Caco-2 (cell line): ENCODE results near the gene NENF. TPM values are rescaled to one million over a fixed set of nuclear protein-coding genes. Genes with fewer than 3 reads are reported as not detected.

ENCODE experiments used
- BruUV-seq: library from RNA; stranded (reverse); fragments of 400-500 nt; replicated peaks from 2 replicates; lab custom pipeline; 2021; lab: Mats Ljungman, UMichigan
- CTCF ChIA-PET: fragments of 300-600 bp; sonication (Branson Sonifier 250); formaldehyde crosslinking; loops from one replicate; lab custom pipeline; 2022; ENCODE audit warnings: antibody characterized with exemption; lab: Charles Lee
- POLR2A ChIA-PET: fragments of 300-600 bp; sonication (Branson Sonifier 250); formaldehyde crosslinking; loops from one replicate; lab custom pipeline; 2022; ENCODE audit warnings: antibody characterized with exemption; lab: Charles Lee
- DNase-seq, 2 experiments: peaks; one replicate each; pipeline versions ENCODE4 v3.0.0 to v3.0.0-alpha.2; 2020 to 2022
- H3K27me3 ChIP-seq: replicated peaks from 2 replicates; pipeline ENCODE4 v1.6.0; 2011; ENCODE audit warnings: low read length; ENCODE audit not compliant: control insufficient read depth, insufficient read depth
- H3K36me3 ChIP-seq: 2 replicates; pipeline ENCODE4 v1.5.1; 2011; ENCODE audit warnings: low read length; ENCODE audit not compliant: control insufficient read depth, insufficient read depth
- H3K4me1 ChIP-seq: fragments of 250-450 bp; sonication (Bioruptor Pico); 2 replicates; pipeline ENCODE4 v1.5.1; 2020; ENCODE audit warnings: mild to moderate bottlenecking
- H3K4me3 ChIP-seq: 2 replicates; pipeline ENCODE4 v1.5.1; 2011; ENCODE audit warnings: low read depth, mild to moderate bottlenecking, control low read depth, low read length
- H3K9me3 ChIP-seq: fragments of 250-450 bp; sonication (Bioruptor Pico); 2 replicates; pipeline ENCODE4 v1.5.1; 2020; ENCODE audit warnings: mild to moderate bottlenecking, moderate library complexity
- H3K27ac Mint-ChIP-seq: one replicate; pipeline ENCODE4 v1.8.0; 2022; ENCODE audit warnings: mixed read lengths; ENCODE audit not compliant: unreplicated experiment
- H3K27me3 Mint-ChIP-seq: one replicate; pipeline ENCODE4 v1.8.0; 2022; ENCODE audit warnings: mixed read lengths; ENCODE audit not compliant: insufficient read depth, unreplicated experiment
- H3K36me3 Mint-ChIP-seq: one replicate; pipeline ENCODE4 v1.8.0; 2022; ENCODE audit warnings: mild to moderate bottlenecking, mixed read lengths; ENCODE audit not compliant: insufficient read depth, unreplicated experiment
- H3K4me1 Mint-ChIP-seq: one replicate; pipeline ENCODE4 v1.8.0; 2022; ENCODE audit warnings: low read depth, mixed read lengths; ENCODE audit not compliant: unreplicated experiment
- H3K4me3 Mint-ChIP-seq: one replicate; pipeline ENCODE4 v1.8.0; 2022; ENCODE audit warnings: mild to moderate bottlenecking, moderate library complexity, mixed read lengths; ENCODE audit not compliant: unreplicated experiment
- H3K9me3 Mint-ChIP-seq: one replicate; pipeline ENCODE4 v1.8.0; 2022; ENCODE audit warnings: mixed read lengths; ENCODE audit not compliant: unreplicated experiment
- CTCF ChIP-seq, 2 experiments: fragments of 200-600 bp in 1 of 2; IDR thresholded peaks; 1 replicate in 1 of 2; 2 replicates in 1 of 2; pipeline versions ENCODE4 v1.5.1 to v1.8.0; 2011 to 2022; ENCODE audit warnings: antibody characterized with exemption in 1 of 2, control low read depth in 1 of 2, inconsistent platforms in 1 of 2, low read depth in 1 of 2, low read length in 1 of 2, mild to moderate bottlenecking in 1 of 2, moderate library complexity in 1 of 2; ENCODE audit not compliant: insufficient read depth in 1 of 2, severe bottlenecking in 1 of 2, unreplicated experiment in 1 of 2
- intact Hi-C: fragments of 100-400 bp; cut with micrococcal nuclease; formaldehyde crosslinking; loops from one replicate; pipeline ENCODE4 v1.10.0; 2022; ENCODE audit not compliant: unreplicated experiment
- total RNA-seq: library from RNA; stranded (reverse); gene quantifications from 2 replicates; pipeline ENCODE4 v1.2.3, GENCODE V29; 2022

Gene NENF
- total RNA-seq, 1 experiment from 2014 or later, result 90.1 TPM

GRCh38 chr1:212455401-212455800 lies 22.7 kb downstream of the NENF start:
- Mint-ChIP-seq H3K9me3 (no peaks in the 10 kb centered on the region), H3K4me1 (peaks cover 18% of the 10 kb centered on the region), H3K4me3 (no peak overlapping the region), H3K27me3 (no peaks in the 10 kb centered on the region), H3K27ac (no peak overlapping the region), H3K36me3 (no peaks in the 10 kb centered on the region)
- Histone ChIP-seq H3K4me1 (peaks cover 9% of the 10 kb centered on the region; the same call in 1 of the 2 replicates), H3K36me3 (no peaks in the 10 kb centered on the region), H3K27me3 (no peaks in the 10 kb centered on the region), H3K4me3 (no peak overlapping the region), H3K9me3 (no peaks in the 10 kb centered on the region)
- intact Hi-C loops, result loop anchor here (5.0 kb wide), 3 partner anchors 68 to 773 kb away; partner anchors contain the start of gene PPP2R5A
- no peak for DNase-seq
- POLR2A ChIA-PET, result no interaction called here
- no TSS peak for BruUV-seq
- CTCF ChIA-PET, result interaction anchor here (0.6 to 3.2 kb wide), 34 partner anchors 8 to 775 kb away, joined by 3 to 50 read pairs (median 5); partner anchors contain the start of genes ATF3, BATF3, DTL and INTS7
- TF ChIP-seq CTCF (IDR thresholded peaks at IDR 0.05; ENCODE audit: insufficient read depth in 1 of 2, low read depth in 1 of 2, low read length in 1 of 2, severe bottlenecking in 1 of 2, unreplicated experiment in 1 of 2), result no peak

GRCh38 chr1:212455803-212456528 lies 23.2 kb downstream of the NENF start:
- no TSS peak for BruUV-seq
- H3K36me3 ChIP-seq, result no peaks in the 10 kb centered on the region
- Mint-ChIP-seq H3K4me1 (peaks cover 15% of the 10 kb centered on the region), H3K27ac (no peak overlapping the region), H3K36me3 (no peaks in the 10 kb centered on the region), H3K27me3 (no peaks in the 10 kb centered on the region), H3K4me3 (no peak overlapping the region), H3K9me3 (no peaks in the 10 kb centered on the region)
- ChIA-PET CTCF (interaction anchor here (0.5 to 3.2 kb wide), 39 partner anchors 8 to 775 kb away, joined by 3 to 50 read pairs (median 5); partner anchors contain the start of genes ATF3, BATF3, DTL and INTS7), POLR2A (no interaction called here)
- intact Hi-C loops, result loop anchor here (1.0 to 5.0 kb wide), 5 partner anchors 69 to 774 kb away; partner anchors contain the start of gene PPP2R5A
- H3K4me3 ChIP-seq, result no peak overlapping the region
- no peaks in the 10 kb centered on the region for H3K27me3 ChIP-seq
- H3K9me3 ChIP-seq, result no peaks in the 10 kb centered on the region
- peak; percentile 98 for TF ChIP-seq CTCF (IDR thresholded peaks at IDR 0.05; ENCODE audit: insufficient read depth in 1 of 2, low read depth in 1 of 2, low read length in 1 of 2, severe bottlenecking in 1 of 2, unreplicated experiment in 1 of 2)
- H3K4me1 ChIP-seq, result peaks cover 3% of the 10 kb centered on the region; the same call in 1 of the 2 replicates
- peak; percentile 82 to 92 for DNase-seq

GRCh38 chr1:212457740-212458338 lies 25.1 kb downstream of the NENF start:
- H3K36me3 Mint-ChIP-seq, result no peaks in the 10 kb centered on the region
- no peaks in the 10 kb centered on the region for H3K9me3 ChIP-seq
- H3K4me3 Mint-ChIP-seq, result no peak overlapping the region
- no peak overlapping the region for H3K4me3 ChIP-seq
- H3K4me1 ChIP-seq, result no peaks in the 10 kb centered on the region
- H3K4me1 Mint-ChIP-seq, result peaks cover under 1% of the 10 kb centered on the region
- H3K27ac Mint-ChIP-seq, result no peak overlapping the region
- no peaks in the 10 kb centered on the region for H3K27me3 ChIP-seq
- no peaks in the 10 kb centered on the region for H3K27me3 Mint-ChIP-seq
- peak in 1 of 2 experiments; percentile 72 for DNase-seq
- no peaks in the 10 kb centered on the region for H3K36me3 ChIP-seq
- intact Hi-C loops, result loop anchor here (5.0 kb wide), 3 partner anchors 71 to 776 kb away; partner anchors contain the start of gene PPP2R5A
- ChIA-PET CTCF (interaction anchor here (0.6 to 3.2 kb wide), 6 partner anchors 101 to 608 kb away, joined by 3 to 50 read pairs (median 6); partner anchors contain the start of genes ATF3, DTL and INTS7), POLR2A (no interaction called here)
- H3K9me3 Mint-ChIP-seq, result no peaks in the 10 kb centered on the region
- no TSS peak for BruUV-seq
- peak; percentile 57 to 58 for TF ChIP-seq CTCF (IDR thresholded peaks at IDR 0.05; ENCODE audit: insufficient read depth in 1 of 2, low read depth in 1 of 2, low read length in 1 of 2, severe bottlenecking in 1 of 2, unreplicated experiment in 1 of 2)
